ENCODE results near the gene ZNF786.
"Not testable (repeated sequence)": the region's sequence is repeated elsewhere in the genome, so short reads cannot be mapped to it uniquely, and the experiment has no call there.

Gene ZNF786
- 14.9 to 29.2 reads per million in 2 experiments for total RNA-seq

- peak; percentile 86 for DNase-seq (ENCODE audit: low read depth)
Observed at GRCh38 chr7:149090397-149091195, at the start of gene ZNF786. ZNF786 (minus strand) TSS chr7:149090718; CDS start chr7:149090640, 78 bp downstream.

GRCh38 chr7:149136118-149136517 is 45.6 kb upstream of the ZNF786 start:
- DNase-seq (ENCODE audit: low read depth), result no peak

- DNase-seq (ENCODE audit: low read depth), result no peak
Observed at GRCh38 chr7:149133028-149133710, 42.7 kb upstream of the ZNF786 start.

- DNase-seq (ENCODE audit: low read depth), result no peak
Observed at GRCh38 chr7:149130572-149131198, 40.2 kb upstream of the ZNF786 start.

GRCh38 chr7:149126662-149127266 is 36.2 kb upstream of the ZNF786 start:
- DNase-seq (ENCODE audit: low read depth), result no peak

GRCh38 chr7:149125863-149126661 is 35.5 kb upstream of the ZNF786 start, which contains the start of gene ZNF425:
ZNF425 (minus strand) TSS chr7:149126324; CDS start chr7:149126213, 111 bp downstream.
- DNase-seq (ENCODE audit: low read depth), result peak; percentile 87

- DNase-seq (ENCODE audit: low read depth), result no peak
Observed at GRCh38 chr7:149125189-149125862, 34.8 kb upstream of the ZNF786 start.

- no peak for DNase-seq (ENCODE audit: low read depth)
Observed at GRCh38 chr7:149109969-149110368, 19.5 kb upstream of the ZNF786 start.

GRCh38 chr7:149104749-149105148 is 14.2 kb upstream of the ZNF786 start:
- no peak for DNase-seq (ENCODE audit: low read depth)

GRCh38 chr7:149104214-149104613 is 13.7 kb upstream of the ZNF786 start:
- DNase-seq (ENCODE audit: low read depth), result no peak

- DNase-seq (ENCODE audit: low read depth), result no peak
Observed at GRCh38 chr7:149103424-149103823, 12.9 kb upstream of the ZNF786 start.

GRCh38 chr7:149102666-149103065 is 12.1 kb upstream of the ZNF786 start:
- no peak for DNase-seq (ENCODE audit: low read depth)

GRCh38 chr7:149100821-149101220 is 10.3 kb upstream of the ZNF786 start:
- no peak for DNase-seq (ENCODE audit: low read depth)

GRCh38 chr7:149099058-149099457 is 8.5 kb upstream of the ZNF786 start:
- no peak for DNase-seq (ENCODE audit: low read depth)

GRCh38 chr7:149097088-149097487 is 6.6 kb upstream of the ZNF786 start:
- DNase-seq (ENCODE audit: low read depth), result no peak

GRCh38 chr7:149093228-149093627 is 2.7 kb upstream of the ZNF786 start:
- DNase-seq (ENCODE audit: low read depth), result no peak

GRCh38 chr7:149092244-149092643 is 1.7 kb upstream of the ZNF786 start:
- not testable (repeated sequence) for DNase-seq (ENCODE audit: low read depth)

- DNase-seq (ENCODE audit: low read depth), result no peak
Observed at GRCh38 chr7:149087376-149087775, 3.1 kb downstream of the ZNF786 start.

GRCh38 chr7:149085866-149086265 is 4.7 kb downstream of the ZNF786 start:
- DNase-seq (ENCODE audit: low read depth), result no peak

- DNase-seq (ENCODE audit: low read depth), result no peak
Observed at GRCh38 chr7:149084407-149084806, 6.1 kb downstream of the ZNF786 start.

- no peak for DNase-seq (ENCODE audit: low read depth)
Observed at GRCh38 chr7:149081914-149082313, 8.6 kb downstream of the ZNF786 start.

Data from T follicular helper cell (primary cell).